Measurements from ENCODE around the gene SLIT1. TPM values are rescaled to one million over a fixed set of nuclear protein-coding genes. Genes with fewer than 3 reads are reported as not detected.
A peak's percentile ranks its signal among the peaks of the same experiment; 100 is the strongest.

Gene SLIT1
- total RNA-seq, 1 donor from 2014 or later, result 0.05 TPM

- intact Hi-C loops (cut with DNase I), result no loop called here
- no peak for DNase-seq (ENCODE audit: low spot score)
Observed at GRCh38 chr10:97059006-97059871, 126.5 kb downstream of the SLIT1 start.

GRCh38 chr10:97058521-97058920, 127.2 kb downstream of the SLIT1 start:
- no peak for DNase-seq (ENCODE audit: low spot score)
- intact Hi-C loops (cut with DNase I), result no loop called here

- intact Hi-C loops (cut with DNase I), result no loop called here
- DNase-seq (ENCODE audit: low spot score), result no peak
Observed at GRCh38 chr10:97057491-97058235, 128.1 kb downstream of the SLIT1 start.

GRCh38 chr10:97056003-97056630, 129.6 kb downstream of the SLIT1 start:
- no peak for DNase-seq (ENCODE audit: low spot score)
- intact Hi-C loops (cut with DNase I), result no loop called here

- no peak for DNase-seq (ENCODE audit: low spot score)
- intact Hi-C loops (cut with DNase I), result no loop called here
Observed at GRCh38 chr10:97053276-97053675, 132.5 kb downstream of the SLIT1 start.

- intact Hi-C loops (cut with DNase I), result no loop called here
- DNase-seq (ENCODE audit: low spot score), result no peak
Observed at GRCh38 chr10:97050956-97051496, 134.7 kb downstream of the SLIT1 start.

GRCh38 chr10:97050205-97050745, 135.5 kb downstream of the SLIT1 start:
- intact Hi-C loops (cut with DNase I), result no loop called here

GRCh38 chr10:97049670-97050069, 136.1 kb downstream of the SLIT1 start:
- intact Hi-C loops (cut with DNase I), result no loop called here
- no peak for DNase-seq (ENCODE audit: low spot score)

More at GRCh38 chr10:97050205-97050745, 135.5 kb downstream of the SLIT1 start:
- DNase-seq (ENCODE audit: low spot score), result peak; percentile 49

- intact Hi-C loops (cut with DNase I), result no loop called here
Observed at GRCh38 chr10:97048649-97049427, 136.9 kb downstream of the SLIT1 start.

GRCh38 chr10:97047788-97048187, 138.0 kb downstream of the SLIT1 start:
- intact Hi-C loops (cut with DNase I), result no loop called here
- DNase-seq (ENCODE audit: low spot score), result peak; percentile 61

More at GRCh38 chr10:97048649-97049427, 136.9 kb downstream of the SLIT1 start:
- peak; percentile 66 for DNase-seq (ENCODE audit: low spot score)

- intact Hi-C loops (cut with DNase I), result no loop called here
- no peak for DNase-seq (ENCODE audit: low spot score)
Observed at GRCh38 chr10:97047083-97047736, 138.5 kb downstream of the SLIT1 start.

- no peak for DNase-seq (ENCODE audit: low spot score)
- intact Hi-C loops (cut with DNase I), result no loop called here
Observed at GRCh38 chr10:97046456-97047082, 139.2 kb downstream of the SLIT1 start.

GRCh38 chr10:97043563-97043855, 142.2 kb downstream of the SLIT1 start:
- no peak for DNase-seq (ENCODE audit: low spot score)
- intact Hi-C loops (cut with DNase I), result no loop called here

GRCh38 chr10:97042716-97043562, 142.8 kb downstream of the SLIT1 start:
- intact Hi-C loops (cut with DNase I), result no loop called here
- DNase-seq (ENCODE audit: low spot score), result no peak

- no peak for DNase-seq (ENCODE audit: low spot score)
- intact Hi-C loops (cut with DNase I), result no loop called here
Observed at GRCh38 chr10:97042081-97042480, 143.7 kb downstream of the SLIT1 start.

GRCh38 chr10:97040706-97041105, 145.1 kb downstream of the SLIT1 start:
- DNase-seq (ENCODE audit: low spot score), result no peak
- intact Hi-C loops (cut with DNase I), result no loop called here

- DNase-seq (ENCODE audit: low spot score), result no peak
- intact Hi-C loops (cut with DNase I), result no loop called here
Observed at GRCh38 chr10:97040248-97040584, 145.5 kb downstream of the SLIT1 start.

Data from cardiac septum (tissue), 1 donor.